Right lobe of liver (tissue), 6 donors: ENCODE results near the gene TOMM20L. TPM values are rescaled to one million over a fixed set of nuclear protein-coding genes. Genes with fewer than 3 reads are reported as not detected.

Source experiments
- ATAC-seq, 4 donors: fragments of 200-7000 bp; cut with Tn5 transposase; one replicate each; pipeline ENCODE4 v1.9.1; 2020; ENCODE audit warnings: mild to moderate bottlenecking in 4 of 4, moderate library complexity in 4 of 4
- DNase-seq, 3 donors: peaks; one replicate each; pipeline ENCODE4 v3.0.0-alpha.2; 2020
- H3K27ac ChIP-seq, 3 donors: fragments of 200-600 bp; one replicate each; pipeline ENCODE4 v1.8.0; 2022
- H3K27me3 ChIP-seq, 2 donors: fragments of 200-600 bp; one replicate each; pipeline ENCODE4 v1.8.0; 2022
- H3K36me3 ChIP-seq, 4 donors: fragments of 200-600 bp; sonication (generic) in 1 of 4; one replicate each; pipeline versions ENCODE4 v1.5.1 to v1.8.0; 2017 to 2022; ENCODE audit warnings: control low read depth in 1 of 4
- H3K4me1 ChIP-seq, 4 donors: fragments of 200-600 bp; sonication (generic) in 1 of 4; one replicate each; pipeline versions ENCODE4 v1.5.1 to v1.8.0; 2017 to 2022; ENCODE audit warnings: control low read depth in 1 of 4
- H3K4me3 ChIP-seq, 3 donors: fragments of 200-600 bp; one replicate each; pipeline ENCODE4 v1.8.0; 2022
- H3K9me3 ChIP-seq, 4 donors: fragments of 200-600 bp; sonication (generic) in 1 of 4; one replicate each; pipeline versions ENCODE4 v1.5.1 to v1.8.0; 2017 to 2022; ENCODE audit warnings: control low read depth in 1 of 4
- CTCF ChIP-seq, 4 donors: fragments of 200-600 bp in 3 of 4; fragments of 450-650 bp in 1 of 4; IDR thresholded peaks; one replicate each; pipeline versions ENCODE4 v1.5.1 to v1.8.0; 2016 to 2022; ENCODE audit warnings: antibody characterized with exemption in 4 of 4, mild to moderate bottlenecking in 2 of 4
- POLR2A ChIP-seq: fragments of 450-650 bp; IDR thresholded peaks from one replicate; pipeline ENCODE4 v1.6.1; 2017; ENCODE audit warnings: antibody characterized with exemption, mild to moderate bottlenecking
- WGBS: methylation state at CpG from one replicate; pipeline ENCODE4 v1.1.6; 2018; ENCODE audit warnings: low coverage, low lambda C conversion rate; ENCODE audit not compliant: insufficient coverage; ENCODE audit errors: missing lambda C conversion rate; 5-methylcytosine and 5-hydroxymethylcytosine counted together
- intact Hi-C, 2 donors: fragments of 100-400 bp; cut with DNase I; formaldehyde crosslinking; loops; one replicate each; pipeline versions ENCODE4 v1.11.2 to v1.14.1; 2022
- total RNA-seq, 6 experiments: library from RNA; depleted of rRNA in 2 of 6; stranded (reverse); fragments of >200 nt in 2 of 6; fragmentation: NEBNext Ultra II Directional in 3 of 6; extraction: Animal tissue kit (Norgen Biotek cat#: 25700) in 3 of 6; gene quantifications; one replicate each; pipeline versions ENCODE4 v1.1.0 to v1.2.4, GENCODE V29; 2016 to 2023
- donor health status: DM: no; HTN: yes; CAD: no.
- donor health status: DM: no; HTN: no; CAD: no.
- donor health status: DM: no; HTN: no; CAD: no.
- donor health status: DM: no; HTN: yes; CAD: no.
- donor health status: DM: no; HTN: yes; CAD: no.

The TOMM20L gene
- total RNA-seq, 6 experiments from 2014 or later = not detected

- Histone ChIP-seq H3K9me3 (no peaks in the 10 kb centered on the region), H3K36me3 (no peaks in the 10 kb centered on the region), H3K4me1 (peaks cover 0 to 6% (median 0%) of the 10 kb centered on the region in 4 donors), H3K27me3 (no peaks in the 10 kb centered on the region), H3K4me3 (no peak overlapping the region), H3K27ac (no peak overlapping the region)
- ATAC-seq (no peak), DNase-seq (no peak)
- 66% methylated on average over 2 of the region's 2 CpGs for WGBS
- intact Hi-C loops = no loop called here
- TF ChIP-seq POLR2A (no peak), CTCF (IDR thresholded peaks at IDR 0.05) (no peak)
Measured at GRCh38 chr14:58390830-58391229, 4.9 kb upstream of the TOMM20L start.

GRCh38 chr14:58395562-58395811 lies 243 bp upstream of the TOMM20L start:
- Histone ChIP-seq H3K4me1 (peaks cover 0 to 6% (median 2%) of the 10 kb centered on the region in 4 donors), H3K36me3 (no peaks in the 10 kb centered on the region), H3K27ac (peak overlapping the region; percentile 64 to 72 (median 71)), H3K9me3 (no peaks in the 10 kb centered on the region), H3K27me3 (no peaks in the 10 kb centered on the region), H3K4me3 (peak overlapping the region; percentile 59 to 71 (median 61))
- ATAC-seq (peak in 1 of 4 donors; percentile 31), DNase-seq (no peak)
- intact Hi-C loops = no loop called here
- WGBS = 11% methylated on average over 6 of the region's 10 CpGs
- TF ChIP-seq POLR2A = no peak
- TF ChIP-seq CTCF (IDR thresholded peaks at IDR 0.05) = no peak

DNA sequence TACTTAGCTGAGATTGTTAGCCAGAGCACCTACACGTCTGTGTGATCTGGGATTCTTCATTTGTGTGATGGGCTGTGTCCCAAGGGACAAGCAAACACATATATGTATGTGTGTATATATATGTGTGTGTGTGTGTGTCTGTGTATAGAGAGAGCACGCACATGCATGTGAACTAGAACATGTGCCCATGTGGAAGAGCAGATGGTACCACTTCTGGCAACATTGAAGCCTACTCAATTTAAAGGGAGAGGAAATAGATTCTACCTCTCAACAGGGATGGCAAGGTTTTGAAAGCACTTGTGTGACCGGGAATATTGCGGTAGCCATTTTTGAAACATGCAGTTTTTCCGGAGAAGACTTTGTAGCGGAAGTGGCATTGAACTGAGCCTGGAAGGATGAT lies 1.4 kb downstream of the TOMM20L start:
- Histone ChIP-seq H3K27ac (no peak overlapping the region), H3K27me3 (no peaks in the 10 kb centered on the region), H3K9me3 (no peaks in the 10 kb centered on the region), H3K4me3 (no peak overlapping the region), H3K4me1 (peaks cover 0 to 6% (median 2%) of the 10 kb centered on the region in 4 donors), H3K36me3 (no peaks in the 10 kb centered on the region)
- DNase-seq = no peak
- no peak for ATAC-seq
- intact Hi-C loops = no loop called here
- TF ChIP-seq POLR2A = no peak
- no peak for TF ChIP-seq CTCF (IDR thresholded peaks at IDR 0.05)
- 92% methylated on average over 6 of the region's 6 CpGs for WGBS

GRCh38 chr14:58398495-58398894 lies 2.8 kb downstream of the TOMM20L start:
- intact Hi-C loops = no loop called here
- Histone ChIP-seq H3K9me3 (no peaks in the 10 kb centered on the region), H3K4me3 (no peak overlapping the region), H3K4me1 (peaks cover 0 to 6% (median 2%) of the 10 kb centered on the region in 4 donors), H3K36me3 (no peaks in the 10 kb centered on the region), H3K27me3 (no peaks in the 10 kb centered on the region), H3K27ac (no peak overlapping the region)
- DNase-seq (no peak), ATAC-seq (no peak)
- TF ChIP-seq CTCF (IDR thresholded peaks at IDR 0.05) = no peak
- TF ChIP-seq POLR2A = no peak

- H3K27me3 ChIP-seq = no peaks in the 10 kb centered on the region
- no peak overlapping the region for H3K4me3 ChIP-seq
- peaks cover 0 to 6% (median 2%) of the 10 kb centered on the region in 4 donors for H3K4me1 ChIP-seq
- no peaks in the 10 kb centered on the region for H3K36me3 ChIP-seq
- H3K9me3 ChIP-seq = no peaks in the 10 kb centered on the region
- intact Hi-C loops = no loop called here
- H3K27ac ChIP-seq = no peak overlapping the region
- no peak for DNase-seq
- TF ChIP-seq POLR2A (no peak), CTCF (IDR thresholded peaks at IDR 0.05) (no peak)
- WGBS = 81% methylated on average over 3 of the region's 3 CpGs
- no peak for ATAC-seq
Measured at GRCh38 chr14:58398895-58399294, 3.2 kb downstream of the TOMM20L start.
